H1 (cell line): ENCODE measurements around the gene SPP1. TPM values are rescaled to one million over a fixed set of nuclear protein-coding genes. Genes with fewer than 3 reads are reported as not detected.

ENCODE experiments used
- CTCF ChIA-PET: fragments of 300-600 bp; sonication (Branson Sonifier 250); formaldehyde crosslinking; loops from one replicate; lab custom pipeline; 2021; ENCODE audit not compliant: partially characterized antibody; lab: Charles Lee
- POLR2A ChIA-PET: fragments of 300-600 bp; sonication (Branson Sonifier 250); formaldehyde crosslinking; loops from one replicate; lab custom pipeline; 2021; ENCODE audit warnings: inconsistent platforms; ENCODE audit not compliant: partially characterized antibody; lab: Charles Lee
- DNase-seq, 2 experiments: peaks; one replicate each; pipeline versions ENCODE4 v3.0.0 to v3.0.0-alpha.2; 2010 to 2022; ENCODE audit warnings: low spot score in 2 of 2, low read depth in 1 of 2, mixed read lengths in 1 of 2
- FAIRE-seq: peaks from 2 replicates; lab custom pipeline; 2011; peaks lifted over from hg19 to GRCh38; lab: Jason Lieb, UNC
- H2AFZ ChIP-seq: 2 replicates; pipeline ENCODE4 v1.8.1; 2012; ENCODE audit warnings: low read length, inconsistent platforms
- H2AK5ac ChIP-seq: 2 replicates; pipeline ENCODE4 v1.6.1; 2013; ENCODE audit warnings: low read depth, low read length
- H2BK120ac ChIP-seq: replicated peaks from 2 replicates; pipeline ENCODE3; 2013; ENCODE audit warnings: low read depth, low read length, inconsistent platforms
- H2BK12ac ChIP-seq: 2 replicates; pipeline ENCODE4 v1.6.1; 2013; ENCODE audit warnings: low read depth, low read length
- H2BK15ac ChIP-seq: 2 replicates; pipeline ENCODE4 v1.6.1; 2013; ENCODE audit warnings: low read length
- H2BK20ac ChIP-seq: 2 replicates; pipeline ENCODE4 v1.6.1; 2013; ENCODE audit warnings: low read length
- H2BK5ac ChIP-seq: 2 replicates; pipeline ENCODE4 v1.6.1; 2013; ENCODE audit warnings: low read depth, low read length
- H3K14ac ChIP-seq: 2 replicates; pipeline ENCODE4 v1.6.1; 2013; ENCODE audit warnings: inconsistent platforms; ENCODE audit not compliant: insufficient read length
- H3K18ac ChIP-seq: 2 replicates; pipeline ENCODE4 v1.6.1; 2013; ENCODE audit warnings: low read length; ENCODE audit errors: extremely low read depth
- H3K23ac ChIP-seq: 2 replicates; pipeline ENCODE4 v1.6.1; 2013; ENCODE audit warnings: inconsistent platforms; ENCODE audit not compliant: insufficient read length
- H3K23me2 ChIP-seq: 2 replicates; pipeline ENCODE4 v1.6.1; 2013; ENCODE audit warnings: low read depth, low read length
- H3K27ac ChIP-seq: 2 replicates; pipeline ENCODE4 v1.6.1; 2011; ENCODE audit warnings: low read depth, low read length, inconsistent platforms
- H3K27me3 ChIP-seq, 4 experiments: replicated peaks in 1 of 4; 1 replicate in 1 of 4; 2 replicates in 3 of 4; pipeline versions ENCODE4 v1.6.1 to v1.8.1; 2011 to 2013; ENCODE audit warnings: low read length in 3 of 4, mild to moderate bottlenecking in 3 of 4, inconsistent platforms in 2 of 4, mixed read lengths in 2 of 4, moderate library complexity in 1 of 4; ENCODE audit not compliant: control insufficient read depth in 3 of 4, insufficient read depth in 3 of 4; ENCODE audit errors: extremely low read depth in 1 of 4
- H3K36me3 ChIP-seq, 4 experiments: 2 replicates each; pipeline versions ENCODE4 v1.6.1 to v1.8.1; 2011 to 2013; ENCODE audit warnings: mild to moderate bottlenecking in 4 of 4, low read length in 3 of 4, moderate library complexity in 2 of 4, control low read depth in 1 of 4, inconsistent platforms in 1 of 4; ENCODE audit not compliant: insufficient read depth in 4 of 4, control insufficient read depth in 2 of 4
- H3K4ac ChIP-seq: replicated peaks from 2 replicates; pipeline ENCODE3; 2013; ENCODE audit warnings: low read length, low read depth, mixed read lengths, inconsistent platforms; ENCODE audit not compliant: insufficient read length
- H3K4me1 ChIP-seq, 4 experiments: replicated peaks in 1 of 4; 1 replicate in 1 of 4; 2 replicates in 3 of 4; pipeline versions ENCODE4 v1.6.1 to v1.8.1; 2011 to 2013; ENCODE audit warnings: low read length in 3 of 4, inconsistent platforms in 2 of 4, mixed read lengths in 1 of 4; ENCODE audit not compliant: insufficient read depth in 4 of 4, control insufficient read depth in 3 of 4
- H3K4me2 ChIP-seq, 2 experiments: 2 replicates each; pipeline versions ENCODE4 v1.6.1 to v1.8.1; 2011 to 2013; ENCODE audit warnings: low read depth in 2 of 2, low read length in 2 of 2, control low read depth in 1 of 2, inconsistent platforms in 1 of 2, mild to moderate bottlenecking in 1 of 2; ENCODE audit not compliant: insufficient read depth in 1 of 2
- H3K4me3 ChIP-seq, 4 experiments: fragments of 200-600, 300-600 bp in 1 of 4; sonication (generic), shearing (Covaris generic), sonication (Bioruptor Twin) in 1 of 4; 2 replicates each; pipeline versions ENCODE4 v1.5.1 to v1.8.1; 2011 to 2016; ENCODE audit warnings: low read length in 4 of 4, low read depth in 3 of 4, control low read depth in 2 of 4, inconsistent platforms in 2 of 4, mild to moderate bottlenecking in 2 of 4, mixed read lengths in 1 of 4, moderate library complexity in 1 of 4; ENCODE audit not compliant: insufficient read depth in 2 of 4; ENCODE audit errors: extremely low read depth in 1 of 4
- H3K56ac ChIP-seq: replicated peaks from 2 replicates; pipeline ENCODE3; 2013; ENCODE audit warnings: low read depth, mild to moderate bottlenecking, mixed read lengths, low read length, inconsistent platforms; ENCODE audit not compliant: insufficient read length
- H3K79me1 ChIP-seq: 2 replicates; pipeline ENCODE4 v1.6.1; 2013; ENCODE audit warnings: low read depth, low read length, control low read depth
- H3K79me2 ChIP-seq, 2 experiments: 2 replicates each; pipeline versions ENCODE4 v1.6.1 to v1.8.1; 2012 to 2013; ENCODE audit warnings: low read length in 2 of 2, mild to moderate bottlenecking in 2 of 2, inconsistent platforms in 1 of 2; ENCODE audit not compliant: insufficient read depth in 2 of 2, control insufficient read depth in 1 of 2
- H3K9ac ChIP-seq, 4 experiments: replicated peaks in 1 of 4; 1 replicate in 1 of 4; 2 replicates in 3 of 4; pipeline versions ENCODE4 v1.6.1 to v1.8.1; 2011 to 2013; ENCODE audit warnings: low read depth in 3 of 4, low read length in 3 of 4, control low read depth in 2 of 4, mild to moderate bottlenecking in 2 of 4, moderate library complexity in 2 of 4, inconsistent platforms in 1 of 4; ENCODE audit errors: extremely low read depth in 1 of 4
- H3K9me3 ChIP-seq, 2 experiments: 2 replicates each; pipeline versions ENCODE4 v1.6.1 to v1.8.1; 2012 to 2013; ENCODE audit warnings: mild to moderate bottlenecking in 2 of 2, moderate library complexity in 2 of 2, control low read depth in 1 of 2, inconsistent platforms in 1 of 2, low read depth in 1 of 2, low read length in 1 of 2, mixed read lengths in 1 of 2; ENCODE audit not compliant: insufficient read depth in 2 of 2
- H4K20me1 ChIP-seq, 2 experiments: replicated peaks in 1 of 2; 2 replicates each; pipeline versions ENCODE3 to v1.8.1; 2011 to 2013; ENCODE audit warnings: inconsistent platforms in 2 of 2, low read length in 2 of 2, mild to moderate bottlenecking in 1 of 2; ENCODE audit not compliant: insufficient read depth in 2 of 2, control insufficient read depth in 1 of 2
- H4K5ac ChIP-seq: 2 replicates; pipeline ENCODE4 v1.6.1; 2013; ENCODE audit warnings: low read length, low read depth, mixed read lengths, inconsistent platforms; ENCODE audit not compliant: insufficient read length
- H4K8ac ChIP-seq: 2 replicates; pipeline ENCODE4 v1.8.0; 2013; ENCODE audit warnings: mild to moderate bottlenecking, moderate library complexity, low read length, inconsistent platforms; ENCODE audit not compliant: insufficient read depth; ENCODE audit errors: extremely low read depth
- H4K91ac ChIP-seq: replicated peaks from 2 replicates; pipeline ENCODE3; 2013; ENCODE audit warnings: low read length, mixed read lengths, inconsistent platforms; ENCODE audit not compliant: insufficient read length
- EP300 ChIP-seq, 2 experiments: IDR thresholded peaks; 1 replicate in 1 of 2; 2 replicates in 1 of 2; pipeline ENCODE4 v1.6.1; 2011 to 2012; ENCODE audit warnings: low read depth in 2 of 2, low read length in 2 of 2, mild to moderate bottlenecking in 2 of 2, borderline replicate concordance in 1 of 2, inconsistent platforms in 1 of 2, moderate library complexity in 1 of 2
- GABPA ChIP-seq: IDR thresholded peaks from 2 replicates; pipeline ENCODE4 v1.6.1; 2011; ENCODE audit warnings: mild to moderate bottlenecking, low read length, moderate library complexity, borderline replicate concordance; ENCODE audit not compliant: insufficient read depth
- KDM1A ChIP-seq: fragments of 200-600, 300-600 bp; sonication (generic); IDR thresholded peaks from 2 replicates; pipeline ENCODE4 v1.7.1; 2016; ENCODE audit warnings: mild to moderate bottlenecking, low read length, borderline replicate concordance
- NANOG ChIP-seq: IDR thresholded peaks from 2 replicates; pipeline ENCODE4 v1.6.1; 2011; ENCODE audit warnings: low read length, low read depth, mild to moderate bottlenecking, inconsistent platforms; ENCODE audit not compliant: insufficient read depth, poor library complexity, severe bottlenecking
- SIX5 ChIP-seq: IDR thresholded peaks from 2 replicates; pipeline ENCODE4 v1.6.1; 2011; ENCODE audit warnings: mild to moderate bottlenecking, low read depth, low read length
- SUZ12 ChIP-seq: fragments of 200-600 bp; sonication (generic); IDR thresholded peaks from 2 replicates; pipeline ENCODE4 v1.6.1; 2012; ENCODE audit warnings: mild to moderate bottlenecking, inconsistent platforms, low read length, moderate library complexity, mixed read lengths
- WGBS, 2 experiments: shearing (Covaris generic) in 1 of 2; methylation state at CpG; one replicate each; pipeline versions ENCODE4 v1.1.6 to v1.1.7; 2013 to 2015; ENCODE audit warnings: low lambda C conversion rate in 2 of 2, mixed read lengths in 2 of 2, inconsistent platforms in 1 of 2, low coverage in 1 of 2, missing lambda C conversion rate in 1 of 2; ENCODE audit not compliant: insufficient replicate concordance in 2 of 2, insufficient coverage in 1 of 2, insufficient read length in 1 of 2; ENCODE audit errors: extremely low coverage in 1 of 2, missing lambda C conversion rate in 1 of 2; 5-methylcytosine and 5-hydroxymethylcytosine counted together
- polyA plus RNA-seq, 7 experiments: library from polyadenylated mRNA; depleted of rRNA in 3 of 7; stranded (reverse) in 5 of 7; unstranded in 2 of 7; fragments of >200 nt in 5 of 7; fragments of 200-250 nt in 2 of 7; gene quantifications; 1 replicate in 5 of 7; 2 replicates in 1 of 7; 4 replicates in 1 of 7; pipeline versions ENCODE4 v1.2.1 to v1.2.3, GENCODE V29; 2011 to 2013; ENCODE audit warnings: missing spikeins in 2 of 7, mixed read lengths in 2 of 7
- total RNA-seq: library from RNA; stranded (reverse); fragmentation: NEBNext Ultra II Directional; extraction: Animal tissue kit (Norgen Biotek cat#: 25700); gene quantifications from 2 replicates; pipeline ENCODE4 v1.2.1, GENCODE V29; 2021

The SPP1 gene
- total and polyA plus RNA-seq, 2 of the 8 experiments (the other 6 are each of a cell fraction or from before 2014, with no cell fraction given): 13.7 to 26.5 TPM

GRCh38 chr4:87953826-87954225, 21.7 kb upstream of the SPP1 start:
- CTCF ChIA-PET: interaction anchor here (0.7 to 10.0 kb wide), 6 partner anchors 10 to 104 kb away, joined by 3 to 94 read pairs (median 6); partner anchors contain the start of gene SPP1

More at GRCh38 chr4:87953826-87954225, 21.7 kb upstream of the SPP1 start:
- Histone ChIP-seq H3K56ac (no peak overlapping the region), H3K4me3 (no peak overlapping the region), H3K4me2 (no peak overlapping the region), H3K79me1 (no peaks in the 10 kb centered on the region), H3K4me1 (peaks cover 0 to 8% (median 3%) of the 10 kb centered on the region in 4 experiments; a peak in 6 of 7 replicates), H2BK15ac (no peak overlapping the region), H3K27ac (no peak overlapping the region), H2BK20ac (no peak overlapping the region), H2BK120ac (no peak overlapping the region), H2AK5ac (no peak overlapping the region), H4K91ac (no peak overlapping the region), H4K5ac (no peak overlapping the region), H3K4ac (no peak overlapping the region), H3K9ac (no peak overlapping the region), H3K23me2 (no peaks in the 10 kb centered on the region), H3K27me3 (no peaks in the 10 kb centered on the region; a peak in 1 of 7 replicates), H2BK5ac (no peak overlapping the region), H3K9me3 (no peaks in the 10 kb centered on the region), H3K14ac (no peak overlapping the region), H3K36me3 (no peaks in the 10 kb centered on the region), H2AFZ (no peak overlapping the region), H4K8ac (no peak overlapping the region), H4K20me1 (no peaks in the 10 kb centered on the region), H3K18ac (no peak overlapping the region), H3K23ac (no peak overlapping the region), H2BK12ac (no peak overlapping the region), H3K79me2 (no peaks in the 10 kb centered on the region)
- DNase-seq (no peak), FAIRE-seq (no peak)
- TF ChIP-seq GABPA (no peak), KDM1A (no peak), NANOG (no peak), EP300 (IDR thresholded peaks at IDR 0.05; ENCODE audit: borderline replicate concordance in 1 of 2, low read depth in 2 of 2, low read length in 2 of 2) (no peak), SUZ12 (no peak), SIX5 (no peak)
- 96% methylated on average over 1 of the region's 1 CpG; no CpG with 5 or more reads in 1 of the 2 experiments for WGBS, 2 experiments
- POLR2A ChIA-PET: interaction anchor here (0.6 to 9.3 kb wide), 9 partner anchors 8 to 59 kb away, joined by 3 to 88 read pairs (median 5); no protein-coding TSS in a partner anchor
